ENCODE results near the gene GNAQ.

GNAQ gene

GRCh38 chr9:77810637-77811119 is 220.9 kb downstream of the GNAQ start:
- TF ChIP-seq ZBTB7A (IDR thresholded peaks at IDR 0.05; ENCODE audit: low read depth) (no peak), CREB1 (IDR thresholded peaks at IDR 0.05; ENCODE audit: low read depth) (no peak), EGR1 (IDR thresholded peaks at IDR 0.05) (no peak), EP300 (IDR thresholded peaks at IDR 0.05; ENCODE audit: borderline replicate concordance) (no peak), FOXM1 (IDR thresholded peaks at IDR 0.05; ENCODE audit: borderline replicate concordance, low read depth) (no peak), MAX (IDR thresholded peaks at IDR 0.05) (no peak), USF1 (IDR thresholded peaks at IDR 0.05) (no peak), TCF12 (IDR thresholded peaks at IDR 0.05; ENCODE audit: low read depth) (no peak), NFIC (IDR thresholded peaks at IDR 0.05) (no peak), RAD21 (IDR thresholded peaks at IDR 0.05; ENCODE audit: low read depth) (no peak), TAF1 (IDR thresholded peaks at IDR 0.05; ENCODE audit: low read depth) (no peak), CEBPB (IDR thresholded peaks at IDR 0.05) (no peak), YY1 (IDR thresholded peaks at IDR 0.05; ENCODE audit: low read depth) (no peak)

- no peak for TF ChIP-seq ZBTB7A (IDR thresholded peaks at IDR 0.05; ENCODE audit: low read depth)
- TF ChIP-seq CEBPB (IDR thresholded peaks at IDR 0.05) = no peak
- no peak for TF ChIP-seq REST (IDR thresholded peaks at IDR 0.05; ENCODE audit: low read depth)
- TF ChIP-seq EGR1 (IDR thresholded peaks at IDR 0.05) = no peak
- no peak for TF ChIP-seq TAF1 (IDR thresholded peaks at IDR 0.05; ENCODE audit: low read depth)
- no peak for TF ChIP-seq USF1 (IDR thresholded peaks at IDR 0.05)
- TF ChIP-seq TCF12 (IDR thresholded peaks at IDR 0.05; ENCODE audit: low read depth) = no peak
- TF ChIP-seq EP300 (IDR thresholded peaks at IDR 0.05; ENCODE audit: borderline replicate concordance) = no peak
- no peak for TF ChIP-seq FOXM1 (IDR thresholded peaks at IDR 0.05; ENCODE audit: borderline replicate concordance, low read depth)
- no peak for TF ChIP-seq NFIC (IDR thresholded peaks at IDR 0.05)
- TF ChIP-seq CREB1 (IDR thresholded peaks at IDR 0.05; ENCODE audit: low read depth) = no peak
- no peak for TF ChIP-seq TEAD4 (IDR thresholded peaks at IDR 0.05)
- TF ChIP-seq RAD21 (IDR thresholded peaks at IDR 0.05; ENCODE audit: low read depth) = no peak
- no peak for TF ChIP-seq YY1 (IDR thresholded peaks at IDR 0.05; ENCODE audit: low read depth)
Observed at GRCh38 chr9:77810047-77810446, 221.6 kb downstream of the GNAQ start.

- no peak for TF ChIP-seq CEBPB (IDR thresholded peaks at IDR 0.05)
- no peak for TF ChIP-seq EP300 (IDR thresholded peaks at IDR 0.05; ENCODE audit: borderline replicate concordance)
- TF ChIP-seq NFIC (IDR thresholded peaks at IDR 0.05) = no peak
- no peak for TF ChIP-seq TCF12 (IDR thresholded peaks at IDR 0.05; ENCODE audit: low read depth)
- TF ChIP-seq EGR1 (IDR thresholded peaks at IDR 0.05) = no peak
- no peak for TF ChIP-seq RAD21 (IDR thresholded peaks at IDR 0.05; ENCODE audit: low read depth)
- no peak for TF ChIP-seq ZBTB7A (IDR thresholded peaks at IDR 0.05; ENCODE audit: low read depth)
- no peak for TF ChIP-seq REST (IDR thresholded peaks at IDR 0.05; ENCODE audit: low read depth)
- no peak for TF ChIP-seq MAX (IDR thresholded peaks at IDR 0.05)
- TF ChIP-seq YY1 (IDR thresholded peaks at IDR 0.05; ENCODE audit: low read depth) = no peak
- TF ChIP-seq TAF1 (IDR thresholded peaks at IDR 0.05; ENCODE audit: low read depth) = no peak
- no peak for TF ChIP-seq CREB1 (IDR thresholded peaks at IDR 0.05; ENCODE audit: low read depth)
- no peak for TF ChIP-seq USF1 (IDR thresholded peaks at IDR 0.05)
- TF ChIP-seq FOXM1 (IDR thresholded peaks at IDR 0.05; ENCODE audit: borderline replicate concordance, low read depth) = no peak
- no peak for TF ChIP-seq TEAD4 (IDR thresholded peaks at IDR 0.05)
Observed at GRCh38 chr9:77809552-77809951, 222.1 kb downstream of the GNAQ start.

- TF ChIP-seq EP300 (IDR thresholded peaks at IDR 0.05; ENCODE audit: borderline replicate concordance) (no peak), REST (IDR thresholded peaks at IDR 0.05; ENCODE audit: low read depth) (no peak), CREB1 (IDR thresholded peaks at IDR 0.05; ENCODE audit: low read depth) (no peak), YY1 (IDR thresholded peaks at IDR 0.05; ENCODE audit: low read depth) (no peak), TCF12 (IDR thresholded peaks at IDR 0.05; ENCODE audit: low read depth) (no peak), ZBTB7A (IDR thresholded peaks at IDR 0.05; ENCODE audit: low read depth) (no peak), RAD21 (IDR thresholded peaks at IDR 0.05; ENCODE audit: low read depth) (no peak), MAX (IDR thresholded peaks at IDR 0.05) (no peak), NFIC (IDR thresholded peaks at IDR 0.05) (no peak), TAF1 (IDR thresholded peaks at IDR 0.05; ENCODE audit: low read depth) (no peak)
Observed at GRCh38 chr9:77808751-77809081, 222.9 kb downstream of the GNAQ start.

All from Ishikawa (cell line).